Glutamatergic neuron (in vitro differentiated cells): Measurements from ENCODE around the gene CTCFL. TPM values are rescaled to one million over a fixed set of nuclear protein-coding genes. Genes with fewer than 3 reads are reported as not detected.

ENCODE experiments used
- DNase-seq: peaks from one replicate; pipeline ENCODE4 v3.0.0; 2022
- H3K27ac Mint-ChIP-seq: one replicate; pipeline ENCODE4 v1.8.0; 2020; ENCODE audit warnings: mild to moderate bottlenecking, mixed read lengths, inconsistent platforms; ENCODE audit not compliant: unreplicated experiment
- H3K27me3 Mint-ChIP-seq: one replicate; pipeline ENCODE4 v1.8.0; 2020; ENCODE audit warnings: mild to moderate bottlenecking, moderate library complexity, mixed read lengths, inconsistent platforms; ENCODE audit not compliant: unreplicated experiment
- H3K36me3 Mint-ChIP-seq: one replicate; pipeline ENCODE4 v1.8.0; 2020; ENCODE audit warnings: mild to moderate bottlenecking, mixed read lengths, inconsistent platforms; ENCODE audit not compliant: unreplicated experiment
- H3K4me1 Mint-ChIP-seq: one replicate; pipeline ENCODE4 v1.8.0; 2020; ENCODE audit warnings: mild to moderate bottlenecking, low read depth, mixed read lengths, inconsistent platforms; ENCODE audit not compliant: unreplicated experiment
- H3K4me3 Mint-ChIP-seq: one replicate; pipeline ENCODE4 v1.8.0; 2020; ENCODE audit warnings: mild to moderate bottlenecking, mixed read lengths, inconsistent platforms; ENCODE audit not compliant: unreplicated experiment
- H3K9me3 Mint-ChIP-seq: one replicate; pipeline ENCODE4 v1.8.0; 2020; ENCODE audit warnings: mild to moderate bottlenecking, moderate library complexity, mixed read lengths, inconsistent platforms; ENCODE audit not compliant: unreplicated experiment
- CTCF ChIP-seq: fragments of 200-600 bp; sonication (generic); IDR thresholded peaks from one replicate; pipeline ENCODE4 v1.5.0; 2021; ENCODE audit not compliant: partially characterized antibody, unreplicated experiment
- total RNA-seq: library from RNA; stranded (reverse); fragmentation: NEBNext Ultra II Directional; extraction: Animal tissue kit (Norgen Biotek cat#: 25700); gene quantifications from one replicate; pipeline ENCODE4 v1.2.1, GENCODE V29; 2021; ENCODE audit not compliant: unreplicated experiment

Gene CTCFL
- total RNA-seq, 1 donor from 2014 or later = not detected

- Mint-ChIP-seq H3K27ac (no peak within 1 kb of the TSS), H3K36me3 (peaks cover 6% of the 10 kb centered on the region), H3K27me3 (no peaks in the 10 kb centered on the region), H3K9me3 (peaks cover 3% of the 10 kb centered on the region), H3K4me3 (no peak within 1 kb of the TSS), H3K4me1 (no peaks in the 10 kb centered on the region)
- no peak for DNase-seq
- no peak for TF ChIP-seq CTCF
Observed at GRCh38 chr20:57560554-57561355, 35.8 kb upstream of the CTCFL start, which contains the start of gene PCK1. TSS of gene PCK1 (plus strand) at chr20:57561110. CDS start at chr20:57561412, 302 bp downstream.

GRCh38 chr20:57559658-57560553, 35.0 kb upstream of the CTCFL start:
- DNase-seq = no peak
- H3K27ac Mint-ChIP-seq = no peak overlapping the region
- H3K36me3 Mint-ChIP-seq = peaks cover 6% of the 10 kb centered on the region
- H3K27me3 Mint-ChIP-seq = no peaks in the 10 kb centered on the region
- peaks cover 5% of the 10 kb centered on the region for H3K4me1 Mint-ChIP-seq
- peaks cover 3% of the 10 kb centered on the region for H3K9me3 Mint-ChIP-seq
- H3K4me3 Mint-ChIP-seq = no peak overlapping the region
- no peak for TF ChIP-seq CTCF

GRCh38 chr20:57559289-57559634, 34.3 kb upstream of the CTCFL start:
- Mint-ChIP-seq H3K27me3 (no peaks in the 10 kb centered on the region), H3K36me3 (peaks cover 6% of the 10 kb centered on the region), H3K27ac (no peak overlapping the region), H3K9me3 (peaks cover 3% of the 10 kb centered on the region), H3K4me1 (peaks cover 7% of the 10 kb centered on the region), H3K4me3 (no peak overlapping the region)
- TF ChIP-seq CTCF = no peak
- no peak for DNase-seq

- Mint-ChIP-seq H3K27ac (no peak overlapping the region), H3K27me3 (no peaks in the 10 kb centered on the region), H3K4me3 (no peak overlapping the region), H3K36me3 (peaks cover 6% of the 10 kb centered on the region), H3K9me3 (peaks cover 3% of the 10 kb centered on the region), H3K4me1 (peaks cover 12% of the 10 kb centered on the region)
- TF ChIP-seq CTCF = no peak
- DNase-seq = no peak
Observed at GRCh38 chr20:57558614-57559288, 33.8 kb upstream of the CTCFL start.
